NCI-H748 (cell line): ENCODE results near the gene GABRB3.
"Not testable (repeated sequence)": the region's sequence is repeated elsewhere in the genome, so short reads cannot be mapped to it uniquely, and the experiment has no call there.

Experiments used
- DNase-seq: peaks from one replicate; lab custom pipeline; 2025; ENCODE audit not compliant: unreplicated experiment; lab: John Stamatoyannopoulos, UW

Gene GABRB3

DNA sequence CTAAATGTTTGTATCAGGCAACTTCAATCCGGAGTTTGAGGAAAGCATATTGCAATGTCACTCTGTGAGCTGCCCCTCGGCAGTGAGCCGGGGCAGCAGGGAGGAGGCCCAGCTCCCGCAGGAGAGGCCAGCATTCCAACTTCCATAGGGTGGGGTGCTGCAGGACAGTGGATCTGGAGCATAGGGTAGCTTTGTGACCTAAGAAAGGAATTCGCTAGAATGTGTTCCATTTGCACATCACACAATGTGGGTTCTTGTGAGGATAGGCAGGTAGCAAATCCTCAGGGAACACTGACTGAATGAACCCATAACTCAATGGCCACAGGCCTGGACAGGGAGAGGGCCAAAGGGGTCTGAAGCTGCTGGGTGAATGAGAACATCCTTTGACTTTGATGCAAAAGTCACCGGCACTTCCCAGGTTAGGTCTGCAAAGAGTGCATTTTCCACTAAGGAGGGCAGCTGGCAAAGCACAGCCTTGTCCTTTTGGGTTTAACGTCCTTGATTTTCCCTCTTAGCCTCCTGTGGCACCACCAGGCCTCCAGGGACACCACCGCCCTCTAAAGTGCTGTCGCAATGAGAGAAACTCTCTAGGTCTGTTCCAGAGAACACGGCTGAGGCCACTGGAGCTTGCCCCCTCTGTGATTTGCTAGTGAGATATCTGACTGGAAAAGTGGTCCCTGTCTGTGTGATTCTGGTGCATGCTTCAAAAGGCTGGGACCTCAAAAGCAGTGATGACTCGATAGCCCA is 36.2 kb downstream of the GABRB3 start:
- DNase-seq: no peak

DNA sequence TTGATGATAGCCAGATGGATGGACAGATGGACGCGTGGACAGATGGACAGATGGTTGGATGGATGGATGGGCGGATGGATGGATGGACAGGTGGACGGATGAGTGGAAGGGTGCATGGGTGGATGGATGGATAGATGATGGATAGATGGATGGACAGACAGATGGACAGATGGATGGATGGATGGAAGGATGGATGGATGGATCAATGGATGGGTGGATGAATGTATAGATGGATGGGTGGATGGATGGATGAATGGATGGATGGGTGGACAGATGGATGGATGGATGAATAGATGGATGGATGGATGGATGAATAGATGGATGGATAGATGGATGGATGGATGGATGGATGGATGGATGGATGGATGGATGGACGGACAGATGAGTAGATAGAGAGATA is 40.9 kb downstream of the GABRB3 start:
- no peak for DNase-seq

DNA sequence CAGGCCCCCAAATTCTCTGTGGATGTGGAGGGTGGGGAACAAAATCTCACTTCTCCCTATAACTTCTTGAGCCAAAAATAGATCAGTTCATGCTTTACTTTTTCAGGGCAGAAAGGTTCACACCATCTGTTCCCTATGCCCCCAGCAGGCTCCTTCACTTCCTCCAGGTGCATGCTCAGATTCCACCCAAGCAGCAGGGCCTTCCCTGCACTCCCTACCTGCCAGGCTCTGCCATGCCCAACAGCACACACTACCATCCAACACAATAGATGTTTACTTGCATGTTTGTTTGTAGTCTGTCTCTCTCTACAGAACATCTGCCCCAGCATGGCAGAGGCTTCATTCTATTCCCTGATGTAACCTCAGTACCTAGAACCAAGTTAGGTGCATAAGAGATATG is 43.3 kb downstream of the GABRB3 start:
- peak; percentile 23 for DNase-seq

GRCh38 chr15:26729030-26729429 is 43.8 kb downstream of the GABRB3 start:
- no peak for DNase-seq

DNA sequence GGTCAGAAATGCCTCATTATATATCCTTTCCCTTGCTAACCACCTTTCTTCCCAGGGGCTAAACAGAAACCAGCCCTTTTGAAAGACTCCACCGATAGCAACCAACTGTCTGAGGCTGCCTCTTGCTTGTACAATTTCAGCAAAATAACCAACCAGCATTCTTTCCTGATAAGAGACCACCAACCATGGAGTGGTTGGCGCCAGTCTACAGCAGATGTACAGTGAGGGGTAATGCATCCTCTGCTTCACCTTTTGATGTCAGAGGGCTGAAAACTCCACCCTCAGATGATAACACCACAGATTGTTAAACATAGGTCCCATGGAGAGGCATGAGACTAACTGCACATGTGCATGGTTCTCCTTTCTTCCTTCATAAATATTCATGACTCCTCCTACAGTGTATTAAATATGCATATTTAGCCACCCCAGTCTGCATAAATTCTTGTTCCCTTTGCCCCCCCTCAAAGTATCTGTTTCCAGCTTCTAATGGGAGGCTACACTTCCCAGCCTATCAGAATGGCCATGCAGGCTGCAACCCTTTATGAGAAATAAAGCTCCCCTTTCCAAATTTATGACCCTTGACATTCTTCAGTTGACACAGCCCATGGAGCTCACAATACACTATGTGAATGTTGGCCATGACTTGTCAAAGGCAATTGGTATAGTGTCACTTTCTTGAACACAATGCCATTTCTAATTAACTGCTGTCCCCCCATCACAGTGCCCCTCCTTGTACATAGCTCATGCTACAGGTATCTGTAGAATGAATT is 48.3 kb downstream of the GABRB3 start:
- DNase-seq: no peak

DNA sequence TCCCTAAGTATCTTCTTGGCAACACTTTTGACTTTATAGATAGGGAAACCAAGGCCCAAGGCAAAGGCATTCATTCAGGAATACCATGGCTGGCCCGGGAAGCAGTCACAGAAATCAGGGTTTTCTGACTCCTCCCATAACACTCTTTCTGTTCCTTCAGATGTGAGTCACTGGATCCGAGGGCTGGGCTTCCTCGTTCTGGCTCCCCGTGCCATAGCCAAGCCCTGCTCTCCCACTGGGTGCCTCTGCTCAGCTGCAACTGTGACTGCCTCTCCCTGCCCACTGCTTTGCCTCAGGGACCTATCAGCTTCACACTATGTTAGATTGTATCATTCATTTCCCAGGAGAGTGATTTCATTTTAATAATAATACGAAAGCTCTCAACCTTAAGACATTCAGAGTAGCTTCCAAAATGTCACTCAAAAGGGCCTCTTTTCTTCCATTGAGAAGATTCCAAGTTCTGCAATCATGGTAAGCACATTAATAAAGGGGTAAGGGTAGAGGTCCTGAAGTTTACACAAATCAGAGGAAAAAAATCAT is 50.2 kb downstream of the GABRB3 start:
- DNase-seq: no peak

- no peak for DNase-seq
Measured at GRCh38 chr15:26721232-26721967, 51.5 kb downstream of the GABRB3 start.

DNA sequence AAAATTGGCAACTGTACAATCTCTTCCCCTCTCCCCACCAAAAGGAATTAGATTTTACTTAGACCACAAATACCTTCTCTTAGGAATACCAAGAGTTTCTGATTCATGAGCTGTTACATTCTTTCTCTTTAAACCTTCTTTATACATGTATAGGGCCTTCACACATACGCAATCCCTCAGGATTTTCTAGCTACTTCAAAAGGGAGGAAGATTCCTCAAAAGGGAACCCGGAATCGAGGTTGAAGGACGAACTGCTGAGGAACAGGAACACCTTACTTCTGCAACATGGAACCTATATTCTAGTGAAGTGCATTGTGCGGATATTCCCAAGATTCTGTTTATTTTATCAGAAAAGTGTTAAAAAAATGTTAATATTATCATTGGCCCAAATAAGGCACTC is 52.3 kb downstream of the GABRB3 start:
- no peak for DNase-seq

- not testable (repeated sequence) for DNase-seq
Measured at GRCh38 chr15:26719866-26720265, 53.0 kb downstream of the GABRB3 start.

- DNase-seq: no peak
Measured at GRCh38 chr15:26716069-26716468, 56.8 kb downstream of the GABRB3 start.

GRCh38 chr15:26713498-26713897 is 59.4 kb downstream of the GABRB3 start:
- no peak for DNase-seq

- DNase-seq: no peak
Measured at GRCh38 chr15:26712335-26712734, 60.5 kb downstream of the GABRB3 start.

- DNase-seq: no peak
Measured at GRCh38 chr15:26711445-26711844, 61.4 kb downstream of the GABRB3 start.

GRCh38 chr15:26702381-26702780 is 70.5 kb downstream of the GABRB3 start:
- DNase-seq: peak; percentile 20

- DNase-seq: no peak
Measured at GRCh38 chr15:26698555-26698954, 74.3 kb downstream of the GABRB3 start.

- no peak for DNase-seq
Measured at GRCh38 chr15:26697913-26698312, 75.0 kb downstream of the GABRB3 start.

DNA sequence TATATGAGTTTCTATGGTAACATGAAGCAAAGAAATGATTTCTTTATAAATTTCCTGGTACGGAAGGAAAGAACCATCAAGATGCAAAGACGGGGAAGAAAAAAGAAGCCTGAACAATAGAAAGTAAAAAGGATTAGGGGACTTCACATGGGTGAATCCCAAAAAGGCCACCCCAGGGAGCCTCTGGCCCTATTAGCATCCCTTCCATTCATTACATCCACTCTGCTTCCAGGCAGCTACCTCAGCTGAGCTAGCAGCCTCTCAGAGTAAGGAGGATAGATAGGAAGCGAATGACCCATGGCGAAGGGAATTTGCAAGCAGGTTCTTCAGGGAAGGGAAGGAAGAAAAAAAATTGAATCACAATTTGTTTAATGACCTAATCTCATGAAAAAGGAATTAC is 81.6 kb downstream of the GABRB3 start:
- no peak for DNase-seq

DNA sequence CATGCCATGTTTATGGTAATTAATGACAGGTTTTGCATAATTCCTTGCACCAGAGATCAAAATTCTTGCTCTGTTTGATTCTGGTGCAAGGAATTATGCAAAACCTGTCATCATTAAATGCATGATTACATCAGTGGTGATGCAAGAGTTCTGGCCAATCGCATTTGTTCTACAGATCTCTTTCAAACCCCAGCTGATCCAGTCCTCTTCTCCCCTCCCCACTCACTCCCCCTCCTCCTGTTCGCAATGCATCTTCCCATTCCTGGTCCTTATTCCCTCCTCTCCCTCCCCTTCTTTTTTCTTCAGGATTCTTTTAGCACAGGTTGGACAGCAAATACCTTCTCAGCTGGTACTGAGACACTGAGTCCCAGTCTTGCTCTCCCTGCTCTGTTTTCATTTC is 82.1 kb downstream of the GABRB3 start:
- no peak for DNase-seq

DNA sequence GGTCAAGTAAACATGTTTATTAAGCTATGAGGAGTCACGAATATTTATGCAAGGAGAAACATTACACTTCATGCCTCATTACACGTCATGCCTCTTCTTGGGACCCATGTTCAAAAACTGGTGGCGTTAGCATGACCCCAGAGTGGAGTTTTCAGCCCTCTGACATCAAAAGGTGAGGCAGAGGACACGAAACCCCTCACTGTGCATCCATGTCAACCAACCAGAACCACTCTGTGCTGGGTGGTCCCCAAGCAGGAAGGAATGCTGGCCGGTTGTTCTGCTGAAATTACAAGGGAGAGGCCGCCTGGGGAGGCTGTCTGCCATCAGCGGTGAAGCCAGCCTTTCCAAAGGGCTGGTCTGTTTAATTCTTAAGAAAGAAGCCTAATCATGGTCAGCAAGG is 83.4 kb downstream of the GABRB3 start:
- no peak for DNase-seq

GRCh38 chr15:26686547-26687187 is 86.2 kb downstream of the GABRB3 start:
- no peak for DNase-seq

- no peak for DNase-seq
Measured at GRCh38 chr15:26682598-26683164, 90.2 kb downstream of the GABRB3 start.
